ENCODE data around the gene LTBR. TPM values are rescaled to one million over a fixed set of nuclear protein-coding genes. Genes with fewer than 3 reads are reported as not detected.

The LTBR gene
- total and polyA plus RNA-seq, 4 donors: 15.8 to 138 (median 89.0) TPM

DNA sequence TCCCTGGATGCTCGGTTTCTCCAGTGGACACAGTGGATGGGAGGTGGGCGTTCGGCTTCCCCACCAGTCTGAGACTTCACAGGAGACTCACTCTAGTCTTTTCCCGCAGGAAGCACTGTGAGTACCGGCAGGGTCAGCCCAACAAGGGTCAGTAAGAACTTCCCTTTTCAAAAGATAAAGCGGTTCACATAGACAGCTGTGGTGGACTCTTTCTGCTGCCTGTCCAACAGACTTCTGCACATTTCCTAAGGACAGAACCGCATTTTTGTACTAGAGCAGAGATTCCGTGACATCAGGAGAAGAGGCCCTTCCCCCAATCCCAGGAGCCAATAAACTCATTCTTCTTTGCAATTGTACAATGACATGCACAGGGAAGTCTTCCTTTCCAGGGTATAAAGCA lies 10.4 kb downstream of the LTBR start:
- DNase-seq (ENCODE audit: low spot score): no peak
- no peak overlapping the region for H3K4me3 ChIP-seq (ENCODE audit: low read depth in 1 of 3, low read length in 3 of 3)
- H3K9ac ChIP-seq (ENCODE audit: low read depth in 1 of 2, low read length in 2 of 2): no peak overlapping the region
- TF ChIP-seq HNF4A (conservative IDR thresholded peaks at IDR 0.05): no peak
- TF ChIP-seq, protein P1, sequence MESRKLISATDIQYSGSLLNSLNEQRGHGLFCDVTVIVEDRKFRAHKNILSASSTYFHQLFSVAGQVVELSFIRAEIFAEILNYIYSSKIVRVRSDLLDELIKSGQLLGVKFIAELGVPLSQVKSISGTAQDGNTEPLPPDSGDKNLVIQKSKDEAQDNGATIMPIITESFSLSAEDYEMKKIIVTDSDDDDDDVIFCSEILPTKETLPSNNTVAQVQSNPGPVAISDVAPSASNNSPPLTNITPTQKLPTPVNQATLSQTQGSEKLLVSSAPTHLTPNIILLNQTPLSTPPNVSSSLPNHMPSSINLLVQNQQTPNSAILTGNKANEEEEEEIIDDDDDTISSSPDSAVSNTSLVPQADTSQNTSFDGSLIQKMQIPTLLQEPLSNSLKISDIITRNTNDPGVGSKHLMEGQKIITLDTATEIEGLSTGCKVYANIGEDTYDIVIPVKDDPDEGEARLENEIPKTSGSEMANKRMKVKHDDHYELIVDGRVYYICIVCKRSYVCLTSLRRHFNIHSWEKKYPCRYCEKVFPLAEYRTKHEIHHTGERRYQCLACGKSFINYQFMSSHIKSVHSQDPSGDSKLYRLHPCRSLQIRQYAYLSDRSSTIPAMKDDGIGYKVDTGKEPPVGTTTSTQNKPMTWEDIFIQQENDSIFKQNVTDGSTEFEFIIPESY (IDR thresholded peaks at IDR 0.05): no peak
- TF ChIP-seq FOXA1 (IDR thresholded peaks at IDR 0.05): no peak
- no peak for TF ChIP-seq YY1 (IDR thresholded peaks at IDR 0.05)
- peak in 1 of 2 donors; percentile 20 for TF ChIP-seq RAD21 (IDR thresholded peaks at IDR 0.05)
- TF ChIP-seq NR2F2 (IDR thresholded peaks at IDR 0.05): peak; percentile 78
- TF ChIP-seq MAX (IDR thresholded peaks at IDR 0.05): no peak
- TF ChIP-seq, protein P2, sequence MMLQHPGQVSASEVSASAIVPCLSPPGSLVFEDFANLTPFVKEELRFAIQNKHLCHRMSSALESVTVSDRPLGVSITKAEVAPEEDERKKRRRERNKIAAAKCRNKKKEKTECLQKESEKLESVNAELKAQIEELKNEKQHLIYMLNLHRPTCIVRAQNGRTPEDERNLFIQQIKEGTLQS (IDR thresholded peaks at IDR 0.05): no peak
- no peak for TF ChIP-seq GABPA (IDR thresholded peaks at IDR 0.05 in 1 of 2, conservative IDR thresholded peaks at IDR 0.05 in 1 of 2)
- TF ChIP-seq FOXA2 (IDR thresholded peaks at IDR 0.05): no peak
- TF ChIP-seq, protein P3, sequence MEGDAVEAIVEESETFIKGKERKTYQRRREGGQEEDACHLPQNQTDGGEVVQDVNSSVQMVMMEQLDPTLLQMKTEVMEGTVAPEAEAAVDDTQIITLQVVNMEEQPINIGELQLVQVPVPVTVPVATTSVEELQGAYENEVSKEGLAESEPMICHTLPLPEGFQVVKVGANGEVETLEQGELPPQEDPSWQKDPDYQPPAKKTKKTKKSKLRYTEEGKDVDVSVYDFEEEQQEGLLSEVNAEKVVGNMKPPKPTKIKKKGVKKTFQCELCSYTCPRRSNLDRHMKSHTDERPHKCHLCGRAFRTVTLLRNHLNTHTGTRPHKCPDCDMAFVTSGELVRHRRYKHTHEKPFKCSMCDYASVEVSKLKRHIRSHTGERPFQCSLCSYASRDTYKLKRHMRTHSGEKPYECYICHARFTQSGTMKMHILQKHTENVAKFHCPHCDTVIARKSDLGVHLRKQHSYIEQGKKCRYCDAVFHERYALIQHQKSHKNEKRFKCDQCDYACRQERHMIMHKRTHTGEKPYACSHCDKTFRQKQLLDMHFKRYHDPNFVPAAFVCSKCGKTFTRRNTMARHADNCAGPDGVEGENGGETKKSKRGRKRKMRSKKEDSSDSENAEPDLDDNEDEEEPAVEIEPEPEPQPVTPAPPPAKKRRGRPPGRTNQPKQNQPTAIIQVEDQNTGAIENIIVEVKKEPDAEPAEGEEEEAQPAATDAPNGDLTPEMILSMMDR (IDR thresholded peaks at IDR 0.05; ENCODE audit: low read depth, low read length, missing input control): no peak
- TF ChIP-seq SP1 (IDR thresholded peaks at IDR 0.05): peak; percentile 12
- no peak for TF ChIP-seq EGR1 (IDR thresholded peaks at IDR 0.05; ENCODE audit: low read depth in 2 of 2)
- TF ChIP-seq, protein P4, sequence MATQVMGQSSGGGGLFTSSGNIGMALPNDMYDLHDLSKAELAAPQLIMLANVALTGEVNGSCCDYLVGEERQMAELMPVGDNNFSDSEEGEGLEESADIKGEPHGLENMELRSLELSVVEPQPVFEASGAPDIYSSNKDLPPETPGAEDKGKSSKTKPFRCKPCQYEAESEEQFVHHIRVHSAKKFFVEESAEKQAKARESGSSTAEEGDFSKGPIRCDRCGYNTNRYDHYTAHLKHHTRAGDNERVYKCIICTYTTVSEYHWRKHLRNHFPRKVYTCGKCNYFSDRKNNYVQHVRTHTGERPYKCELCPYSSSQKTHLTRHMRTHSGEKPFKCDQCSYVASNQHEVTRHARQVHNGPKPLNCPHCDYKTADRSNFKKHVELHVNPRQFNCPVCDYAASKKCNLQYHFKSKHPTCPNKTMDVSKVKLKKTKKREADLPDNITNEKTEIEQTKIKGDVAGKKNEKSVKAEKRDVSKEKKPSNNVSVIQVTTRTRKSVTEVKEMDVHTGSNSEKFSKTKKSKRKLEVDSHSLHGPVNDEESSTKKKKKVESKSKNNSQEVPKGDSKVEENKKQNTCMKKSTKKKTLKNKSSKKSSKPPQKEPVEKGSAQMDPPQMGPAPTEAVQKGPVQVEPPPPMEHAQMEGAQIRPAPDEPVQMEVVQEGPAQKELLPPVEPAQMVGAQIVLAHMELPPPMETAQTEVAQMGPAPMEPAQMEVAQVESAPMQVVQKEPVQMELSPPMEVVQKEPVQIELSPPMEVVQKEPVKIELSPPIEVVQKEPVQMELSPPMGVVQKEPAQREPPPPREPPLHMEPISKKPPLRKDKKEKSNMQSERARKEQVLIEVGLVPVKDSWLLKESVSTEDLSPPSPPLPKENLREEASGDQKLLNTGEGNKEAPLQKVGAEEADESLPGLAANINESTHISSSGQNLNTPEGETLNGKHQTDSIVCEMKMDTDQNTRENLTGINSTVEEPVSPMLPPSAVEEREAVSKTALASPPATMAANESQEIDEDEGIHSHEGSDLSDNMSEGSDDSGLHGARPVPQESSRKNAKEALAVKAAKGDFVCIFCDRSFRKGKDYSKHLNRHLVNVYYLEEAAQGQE (IDR thresholded peaks at IDR 0.05): no peak
- TF ChIP-seq JUND (IDR thresholded peaks at IDR 0.05): no peak
- peak in 1 of 2 donors; percentile 19 for TF ChIP-seq RXRA (IDR thresholded peaks at IDR 0.05)
- no peak for TF ChIP-seq HNF4G (IDR thresholded peaks at IDR 0.05)
- H3K4me1 ChIP-seq (ENCODE audit: control insufficient read depth in 4 of 4, insufficient read depth in 4 of 4, low read length in 3 of 4): no peaks in the 10 kb centered on the region
- no peaks in the 10 kb centered on the region for H3K27me3 ChIP-seq (ENCODE audit: control insufficient read depth in 4 of 4, insufficient read depth in 4 of 4, low read length in 3 of 4)
- 80% methylated on average over 8 of the region's 8 CpGs for WGBS
- no peaks in the 10 kb centered on the region for H3K9me3 ChIP-seq (ENCODE audit: control insufficient read depth in 4 of 4, low read length in 3 of 4)
- H3K27ac ChIP-seq (ENCODE audit: low read depth in 1 of 2, low read length in 2 of 2): peak overlapping the region in 1 of 2 donors; percentile 39
- peaks cover 16 to 33% (median 31%) of the 10 kb centered on the region in 4 donors for H3K36me3 ChIP-seq (ENCODE audit: control insufficient read depth in 4 of 4, insufficient read depth in 3 of 4, low read depth in 1 of 4, low read length in 3 of 4)
